Measurements from ENCODE around the gene CCR8. TPM values are rescaled to one million over a fixed set of nuclear protein-coding genes. Genes with fewer than 3 reads are reported as not detected.
"Not testable (repeated sequence)": the region's sequence is repeated elsewhere in the genome, so short reads cannot be mapped to it uniquely, and the experiment has no call there.

CCR8 gene
- total and polyA plus RNA-seq, 5 donors: not detected

DNA sequence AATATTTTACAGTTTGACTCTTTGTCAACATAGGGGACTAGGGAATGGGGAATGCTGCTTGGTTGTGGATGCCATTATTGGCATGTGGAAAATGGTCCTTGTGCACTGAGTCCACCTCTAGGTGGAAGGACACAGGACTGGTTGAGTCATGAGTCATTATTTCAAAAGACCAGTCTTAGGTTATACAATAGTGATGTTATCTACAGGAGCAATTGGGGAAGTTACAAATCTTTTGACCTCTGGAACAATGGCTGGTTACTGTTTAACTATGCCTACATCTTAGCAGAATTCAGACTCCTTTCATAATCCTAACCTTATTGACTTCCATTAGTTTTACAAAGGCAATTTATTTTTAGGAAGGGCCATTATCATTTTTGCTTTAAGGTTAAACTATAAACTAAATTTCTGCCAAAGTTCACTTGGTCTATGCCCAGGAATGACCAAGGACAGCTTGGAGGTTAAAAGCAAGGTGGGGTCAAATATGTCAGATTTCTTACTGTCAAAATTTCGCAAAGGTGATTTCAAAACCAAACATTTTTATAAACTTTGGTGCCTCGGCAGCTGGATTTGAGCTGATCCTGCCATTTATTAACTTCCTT is 11.8 kb upstream of the CCR8 start:
- H3K9me3 ChIP-seq (ENCODE audit: control insufficient read depth, low read length): no peaks in the 10 kb centered on the region
- no peak overlapping the region for H3K4me3 ChIP-seq (ENCODE audit: low read length)
- H3K27ac ChIP-seq (ENCODE audit: low read length): no peak overlapping the region
- H3K27me3 ChIP-seq (ENCODE audit: control insufficient read depth, insufficient read depth): no peaks in the 10 kb centered on the region
- ATAC-seq: no peak
- no peaks in the 10 kb centered on the region for H3K4me1 ChIP-seq (ENCODE audit: control insufficient read depth, insufficient read depth, low read length)
- WGBS: 83% methylated on average over 2 of the region's 2 CpGs
- intact Hi-C loops (cut with DNase I): no loop called here
- no peak for DNase-seq

DNA sequence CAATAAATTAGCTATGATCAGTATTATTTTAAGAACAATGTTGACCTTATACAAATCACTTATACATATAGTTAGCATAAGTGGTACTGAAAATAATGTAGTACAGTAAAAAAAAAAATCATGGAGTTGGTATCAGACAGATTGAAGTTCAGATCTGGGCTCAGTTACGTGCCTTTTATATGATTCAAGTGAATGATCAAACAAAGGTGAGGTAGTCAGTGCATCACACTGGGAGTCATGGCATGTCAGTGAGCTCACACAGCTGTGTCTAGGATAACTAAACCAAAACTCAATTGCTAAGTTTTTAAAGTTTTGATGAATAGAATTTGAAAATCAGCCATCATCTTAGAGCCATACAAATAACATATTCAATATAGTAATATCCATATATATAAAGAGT is 11.2 kb upstream of the CCR8 start:
- DNase-seq (no peak), ATAC-seq (no peak)
- 67% methylated on average over 1 of the region's 1 CpG for WGBS
- Histone ChIP-seq H3K9me3 (ENCODE audit: control insufficient read depth, low read length) (no peaks in the 10 kb centered on the region), H3K27ac (ENCODE audit: low read length) (no peak overlapping the region), H3K27me3 (ENCODE audit: control insufficient read depth, insufficient read depth) (no peaks in the 10 kb centered on the region), H3K4me1 (ENCODE audit: control insufficient read depth, insufficient read depth, low read length) (no peaks in the 10 kb centered on the region), H3K4me3 (ENCODE audit: low read length) (no peak overlapping the region)
- intact Hi-C loops (cut with DNase I): no loop called here

DNA sequence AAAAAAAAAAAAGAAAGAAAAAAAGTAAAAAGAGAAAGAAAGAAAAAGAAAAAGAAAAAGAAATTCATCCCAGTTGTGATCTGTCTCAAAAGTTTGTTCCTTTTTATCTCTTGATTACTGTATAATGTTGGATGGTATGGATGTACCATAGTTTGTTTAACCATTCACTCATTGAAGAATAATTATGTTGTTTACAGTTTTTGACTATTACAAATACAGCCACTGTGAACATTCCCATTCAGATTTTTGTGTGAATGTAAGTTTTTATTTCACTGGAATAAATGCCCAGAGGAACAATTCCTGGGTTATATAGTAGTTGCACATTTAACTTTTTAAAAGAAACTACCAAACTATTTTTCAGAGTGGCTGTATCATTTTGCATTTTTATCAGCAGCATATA is 10.3 kb upstream of the CCR8 start:
- H3K27ac ChIP-seq (ENCODE audit: low read length): no peak overlapping the region
- no peak overlapping the region for H3K4me3 ChIP-seq (ENCODE audit: low read length)
- H3K27me3 ChIP-seq (ENCODE audit: control insufficient read depth, insufficient read depth): no peaks in the 10 kb centered on the region
- DNase-seq (no peak), ATAC-seq (no peak)
- intact Hi-C loops (cut with DNase I): no loop called here
- H3K9me3 ChIP-seq (ENCODE audit: control insufficient read depth, low read length): no peaks in the 10 kb centered on the region
- no peaks in the 10 kb centered on the region for H3K4me1 ChIP-seq (ENCODE audit: control insufficient read depth, insufficient read depth, low read length)

- WGBS: 89% methylated on average over 2 of the region's 2 CpGs
- H3K27me3 ChIP-seq (ENCODE audit: control insufficient read depth, insufficient read depth); DNase-seq; H3K27ac ChIP-seq (ENCODE audit: low read length); H3K4me1 ChIP-seq (ENCODE audit: control insufficient read depth, insufficient read depth, low read length); H3K9me3 ChIP-seq (ENCODE audit: control insufficient read depth, low read length); ATAC-seq; H3K4me3 ChIP-seq (ENCODE audit: low read length); intact Hi-C loops (cut with DNase I): not testable (repeated sequence)
Measured at GRCh38 chr3:39321574-39321983, 7.9 kb upstream of the CCR8 start.

- 58% methylated on average over 3 of the region's 3 CpGs for WGBS
- DNase-seq; H3K4me1 ChIP-seq (ENCODE audit: control insufficient read depth, insufficient read depth, low read length); H3K9me3 ChIP-seq (ENCODE audit: control insufficient read depth, low read length); H3K4me3 ChIP-seq (ENCODE audit: low read length); H3K27me3 ChIP-seq (ENCODE audit: control insufficient read depth, insufficient read depth); intact Hi-C loops (cut with DNase I); H3K27ac ChIP-seq (ENCODE audit: low read length); ATAC-seq: not testable (repeated sequence)
Measured at GRCh38 chr3:39322209-39322715, 7.2 kb upstream of the CCR8 start.

- H3K4me1 ChIP-seq (ENCODE audit: control insufficient read depth, insufficient read depth, low read length): no peaks in the 10 kb centered on the region
- no peak overlapping the region for H3K4me3 ChIP-seq (ENCODE audit: low read length)
- ATAC-seq: no peak
- intact Hi-C loops (cut with DNase I): no loop called here
- no peak overlapping the region for H3K27ac ChIP-seq (ENCODE audit: low read length)
- H3K27me3 ChIP-seq (ENCODE audit: control insufficient read depth, insufficient read depth): no peaks in the 10 kb centered on the region
- no peaks in the 10 kb centered on the region for H3K9me3 ChIP-seq (ENCODE audit: control insufficient read depth, low read length)
- DNase-seq: no peak
Measured at GRCh38 chr3:39322936-39323335, 6.6 kb upstream of the CCR8 start.

- ATAC-seq: no peak
- WGBS: 80% methylated on average over 2 of the region's 2 CpGs
- intact Hi-C loops (cut with DNase I): no loop called here
- no peak overlapping the region for H3K27ac ChIP-seq (ENCODE audit: low read length)
- no peaks in the 10 kb centered on the region for H3K4me1 ChIP-seq (ENCODE audit: control insufficient read depth, insufficient read depth, low read length)
- DNase-seq: no peak
- H3K9me3 ChIP-seq (ENCODE audit: control insufficient read depth, low read length): no peaks in the 10 kb centered on the region
- no peaks in the 10 kb centered on the region for H3K27me3 ChIP-seq (ENCODE audit: control insufficient read depth, insufficient read depth)
- H3K4me3 ChIP-seq (ENCODE audit: low read length): no peak overlapping the region
Measured at GRCh38 chr3:39323494-39323893, 6.0 kb upstream of the CCR8 start.

GRCh38 chr3:39325236-39325635 is 4.3 kb upstream of the CCR8 start:
- intact Hi-C loops (cut with DNase I): no loop called here
- 94% methylated on average over 2 of the region's 2 CpGs for WGBS
- DNase-seq (no peak), ATAC-seq (no peak)
- Histone ChIP-seq H3K9me3 (ENCODE audit: control insufficient read depth, low read length) (no peaks in the 10 kb centered on the region), H3K4me1 (ENCODE audit: control insufficient read depth, insufficient read depth, low read length) (no peaks in the 10 kb centered on the region), H3K27me3 (ENCODE audit: control insufficient read depth, insufficient read depth) (no peaks in the 10 kb centered on the region), H3K4me3 (ENCODE audit: low read length) (no peak overlapping the region), H3K27ac (ENCODE audit: low read length) (no peak overlapping the region)

GRCh38 chr3:39327053-39327745 is 2.3 kb upstream of the CCR8 start:
- ATAC-seq: no peak
- H3K4me3 ChIP-seq (ENCODE audit: low read length): no peak overlapping the region
- no peaks in the 10 kb centered on the region for H3K9me3 ChIP-seq (ENCODE audit: control insufficient read depth, low read length)
- DNase-seq: no peak
- no peak overlapping the region for H3K27ac ChIP-seq (ENCODE audit: low read length)
- H3K27me3 ChIP-seq (ENCODE audit: control insufficient read depth, insufficient read depth): no peaks in the 10 kb centered on the region
- H3K4me1 ChIP-seq (ENCODE audit: control insufficient read depth, insufficient read depth, low read length): no peaks in the 10 kb centered on the region
- intact Hi-C loops (cut with DNase I): no loop called here
- 82% methylated on average over 4 of the region's 4 CpGs for WGBS

- Histone ChIP-seq H3K9me3 (ENCODE audit: control insufficient read depth, low read length) (no peaks in the 10 kb centered on the region), H3K4me1 (ENCODE audit: control insufficient read depth, insufficient read depth, low read length) (no peaks in the 10 kb centered on the region), H3K27me3 (ENCODE audit: control insufficient read depth, insufficient read depth) (no peaks in the 10 kb centered on the region), H3K27ac (ENCODE audit: low read length) (no peak overlapping the region), H3K4me3 (ENCODE audit: low read length) (no peak overlapping the region)
- intact Hi-C loops (cut with DNase I): no loop called here
- DNase-seq: no peak
- WGBS: 90% methylated on average over 4 of the region's 4 CpGs
- ATAC-seq: no peak
Measured at GRCh38 chr3:39327746-39328349, 1.7 kb upstream of the CCR8 start.

DNA sequence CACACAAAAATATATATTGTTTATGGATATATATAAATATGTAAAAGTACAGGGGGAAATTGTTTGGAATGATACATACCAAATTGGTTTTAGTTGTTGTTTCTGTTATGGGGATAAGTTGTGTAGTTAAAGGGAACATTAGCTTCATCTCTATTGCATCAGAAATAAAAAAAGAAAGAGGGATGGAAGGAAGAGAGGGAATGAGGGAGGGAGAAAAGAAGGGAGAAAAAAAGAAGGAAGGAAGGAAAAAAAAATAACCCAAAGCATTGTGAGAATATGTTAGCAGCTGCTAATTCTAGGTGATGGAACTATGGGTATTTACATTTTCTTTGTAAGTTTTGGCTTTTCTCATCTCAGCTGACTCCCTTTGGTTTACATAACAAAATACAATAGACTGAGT is 1.3 kb downstream of the CCR8 start:
- no peaks in the 10 kb centered on the region for H3K4me1 ChIP-seq (ENCODE audit: control insufficient read depth, insufficient read depth, low read length)
- intact Hi-C loops (cut with DNase I): no loop called here
- no peak overlapping the region for H3K4me3 ChIP-seq (ENCODE audit: low read length)
- no peak for DNase-seq
- H3K27me3 ChIP-seq (ENCODE audit: control insufficient read depth, insufficient read depth): no peaks in the 10 kb centered on the region
- ATAC-seq: no peak
- H3K9me3 ChIP-seq (ENCODE audit: control insufficient read depth, low read length): no peaks in the 10 kb centered on the region
- no peak overlapping the region for H3K27ac ChIP-seq (ENCODE audit: low read length)
